Fibroblast of mammary gland (primary cell): Measurements from ENCODE around the gene RTL10.

Experiments
- DNase-seq: peaks from one replicate; pipeline ENCODE4 v3.0.0-alpha.2; 2010; ENCODE audit warnings: low read depth
- H3K4me3 ChIP-seq: 2 replicates; pipeline ENCODE4 v1.5.1; 2011; ENCODE audit warnings: low read depth, mild to moderate bottlenecking, low read length, moderate library complexity; ENCODE audit not compliant: control insufficient read depth
- TF ChIP-seq, protein P1 (sequence below): conservative IDR thresholded peaks from 2 replicates; pipeline ENCODE4 v1.5.1; 2011; ENCODE audit warnings: low read depth, low read length, inconsistent platforms; ENCODE audit not compliant: control insufficient read depth, insufficient read depth

Gene RTL10

DNA sequence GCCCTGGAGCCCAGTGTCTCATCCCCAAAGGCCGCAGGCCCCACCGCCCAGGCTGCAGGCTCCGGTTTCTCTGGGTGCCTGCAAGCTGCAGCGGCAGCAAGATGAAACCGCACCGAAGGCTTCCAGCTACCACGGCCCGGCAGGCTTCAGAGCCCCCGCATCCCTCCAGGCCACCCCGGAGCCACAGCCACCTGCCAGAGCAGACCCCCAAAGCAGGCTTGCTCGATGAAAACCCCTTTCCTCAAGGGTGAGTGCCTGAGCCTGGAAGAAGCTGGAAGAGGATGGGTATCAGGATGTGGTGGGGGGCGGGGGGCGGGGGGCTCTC lies 24.5 kb upstream of the RTL10 start:
- no peak for DNase-seq
- TF ChIP-seq, protein P1, sequence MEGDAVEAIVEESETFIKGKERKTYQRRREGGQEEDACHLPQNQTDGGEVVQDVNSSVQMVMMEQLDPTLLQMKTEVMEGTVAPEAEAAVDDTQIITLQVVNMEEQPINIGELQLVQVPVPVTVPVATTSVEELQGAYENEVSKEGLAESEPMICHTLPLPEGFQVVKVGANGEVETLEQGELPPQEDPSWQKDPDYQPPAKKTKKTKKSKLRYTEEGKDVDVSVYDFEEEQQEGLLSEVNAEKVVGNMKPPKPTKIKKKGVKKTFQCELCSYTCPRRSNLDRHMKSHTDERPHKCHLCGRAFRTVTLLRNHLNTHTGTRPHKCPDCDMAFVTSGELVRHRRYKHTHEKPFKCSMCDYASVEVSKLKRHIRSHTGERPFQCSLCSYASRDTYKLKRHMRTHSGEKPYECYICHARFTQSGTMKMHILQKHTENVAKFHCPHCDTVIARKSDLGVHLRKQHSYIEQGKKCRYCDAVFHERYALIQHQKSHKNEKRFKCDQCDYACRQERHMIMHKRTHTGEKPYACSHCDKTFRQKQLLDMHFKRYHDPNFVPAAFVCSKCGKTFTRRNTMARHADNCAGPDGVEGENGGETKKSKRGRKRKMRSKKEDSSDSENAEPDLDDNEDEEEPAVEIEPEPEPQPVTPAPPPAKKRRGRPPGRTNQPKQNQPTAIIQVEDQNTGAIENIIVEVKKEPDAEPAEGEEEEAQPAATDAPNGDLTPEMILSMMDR, result no peak

DNA sequence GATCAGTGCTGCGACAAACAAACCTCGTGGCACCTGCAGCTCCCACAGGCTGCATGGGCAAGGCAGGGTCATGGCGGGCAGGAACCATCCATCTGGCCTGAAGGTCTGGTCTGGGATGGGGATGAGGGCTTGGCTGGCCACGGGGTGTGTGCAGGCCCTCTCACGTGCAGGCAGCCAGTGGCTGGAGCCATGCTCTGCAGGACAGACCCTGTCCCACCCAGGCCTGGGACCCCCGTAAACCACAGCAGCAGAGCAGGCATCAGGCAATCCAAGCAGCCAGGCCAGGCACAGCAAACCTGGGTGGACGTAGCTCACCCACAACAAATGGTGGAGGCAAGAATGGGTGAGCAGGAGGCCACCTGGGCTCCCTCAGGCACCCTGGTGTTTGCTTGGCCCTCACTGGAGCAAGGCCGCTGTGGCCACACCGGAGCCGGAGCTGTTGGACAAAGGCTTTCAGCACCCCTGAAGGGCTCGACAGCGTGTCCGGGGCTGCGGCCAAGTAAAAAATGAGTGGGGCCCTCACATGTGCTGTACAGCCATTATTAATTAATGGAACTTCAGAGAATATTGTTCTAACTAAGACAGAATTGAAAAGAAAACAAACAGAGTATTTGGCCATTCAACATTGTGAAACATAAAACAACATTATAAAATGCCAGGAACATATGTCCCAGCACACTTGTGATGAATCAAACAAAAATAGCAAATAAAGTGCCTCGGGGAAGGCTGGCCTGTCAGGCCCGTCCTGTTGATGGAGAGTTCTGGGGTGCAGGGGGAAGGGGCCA lies 24.0 kb upstream of the RTL10 start:
- no peak overlapping the region for H3K4me3 ChIP-seq
- peak; percentile 58 for DNase-seq
- TF ChIP-seq, protein P1, result no peak

More for the DNA sequence above, 24.5 kb upstream of the RTL10 start:
- no peak overlapping the region for H3K4me3 ChIP-seq

DNA sequence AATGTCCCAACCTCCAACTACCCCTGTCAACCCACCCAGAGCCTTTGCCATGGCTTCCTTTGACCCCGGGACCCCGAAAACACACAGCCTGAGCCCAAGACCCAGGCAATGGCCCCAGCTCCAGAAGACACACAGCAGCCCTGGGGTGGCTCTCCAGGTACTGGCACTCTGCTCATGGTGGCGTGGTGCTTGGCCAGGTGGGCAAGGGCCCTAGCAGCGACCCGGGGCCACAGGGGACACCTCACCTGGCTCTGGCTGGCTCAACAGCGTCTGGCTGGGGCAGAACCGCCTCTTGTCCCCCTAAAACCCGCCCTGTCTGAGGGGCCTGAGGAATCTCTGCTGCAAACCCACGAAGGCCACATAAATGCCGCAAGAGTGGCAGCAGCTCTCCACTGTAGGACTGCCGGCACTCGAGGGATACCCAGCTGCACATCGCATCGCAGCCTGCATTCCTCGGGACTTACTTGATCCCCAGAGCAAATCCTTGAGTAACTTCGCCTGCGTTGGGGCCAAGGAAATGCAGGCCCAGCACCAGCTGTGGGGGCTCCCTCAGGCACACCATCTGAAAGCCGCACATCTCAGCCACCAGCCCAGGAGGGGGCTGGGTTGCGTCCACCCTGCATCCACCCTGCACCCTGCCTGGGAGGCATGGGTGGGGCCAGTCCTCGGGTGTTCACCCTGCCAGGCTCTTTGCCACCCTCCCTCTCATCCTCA lies 23.1 kb upstream of the RTL10 start:
- peak; percentile 26 for DNase-seq
- no peak overlapping the region for H3K4me3 ChIP-seq
- TF ChIP-seq, protein P1, result no peak

DNA sequence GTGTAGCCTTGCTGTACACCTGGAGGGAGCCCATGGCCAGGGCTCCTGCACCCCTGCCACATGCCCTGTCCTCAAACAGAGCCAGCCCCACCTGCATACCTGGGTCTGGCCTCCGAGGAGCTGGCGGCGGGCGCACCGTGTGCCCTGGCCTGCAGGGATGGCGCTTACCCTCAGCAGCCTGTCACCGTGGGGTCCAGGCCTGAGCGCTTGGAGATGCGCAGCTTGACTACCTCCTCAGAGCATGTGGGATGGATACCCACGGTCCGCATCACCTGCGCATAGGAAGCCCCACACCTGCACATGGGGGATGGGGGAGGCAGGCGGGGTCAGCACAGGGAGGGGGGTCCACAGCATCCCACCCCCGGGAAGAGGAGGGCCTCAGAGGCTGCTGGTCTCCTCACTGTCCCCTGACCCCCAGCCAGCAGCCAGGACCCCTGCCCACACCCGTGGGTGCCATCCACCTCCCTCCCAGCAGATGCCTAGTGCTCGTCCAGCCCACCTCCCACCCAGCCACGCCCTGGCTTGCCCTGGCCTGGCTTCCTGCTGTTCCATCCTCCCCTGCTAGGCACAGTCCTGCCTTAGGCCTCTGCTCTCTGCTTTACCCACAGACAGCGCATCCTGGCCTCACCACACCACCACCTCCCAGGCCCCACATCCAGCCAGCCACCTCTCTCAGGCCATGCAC lies 22.4 kb upstream of the RTL10 start:
- TF ChIP-seq, protein P1, result no peak
- DNase-seq, result no peak
- H3K4me3 ChIP-seq, result no peak overlapping the region

DNA sequence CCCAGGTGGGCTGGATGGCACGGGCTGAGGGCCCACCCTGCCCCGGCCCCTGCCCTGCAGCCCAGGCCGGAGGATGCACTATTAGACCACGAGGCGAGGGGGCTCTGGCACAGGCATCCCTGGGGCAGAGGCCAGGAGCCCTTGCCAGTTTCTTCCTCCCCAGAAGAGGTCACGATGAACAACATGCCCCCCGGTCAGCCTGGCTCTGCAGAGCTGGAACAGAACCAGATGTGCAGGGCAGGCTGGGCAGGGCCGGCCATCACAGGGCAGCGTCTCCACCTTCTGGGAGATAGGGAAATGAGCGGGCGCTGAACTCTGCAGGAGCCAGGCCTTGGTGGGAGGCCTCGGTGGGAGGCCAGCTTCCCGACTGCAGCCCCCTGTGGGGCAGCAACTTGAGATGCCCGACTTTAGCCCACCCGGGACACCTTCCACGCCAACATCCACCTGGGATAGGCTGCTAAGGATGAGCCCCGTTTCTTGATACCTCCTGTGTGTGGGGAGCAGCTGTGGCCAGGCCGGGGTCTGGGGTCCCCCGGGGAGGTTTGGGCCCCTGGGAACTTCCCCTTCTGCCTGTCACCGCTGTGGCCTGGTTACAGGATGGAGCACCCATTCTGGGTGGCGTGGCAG lies 21.8 kb upstream of the RTL10 start:
- TF ChIP-seq, protein P1, result no peak
- H3K4me3 ChIP-seq, result no peak overlapping the region
- DNase-seq, result no peak

DNA sequence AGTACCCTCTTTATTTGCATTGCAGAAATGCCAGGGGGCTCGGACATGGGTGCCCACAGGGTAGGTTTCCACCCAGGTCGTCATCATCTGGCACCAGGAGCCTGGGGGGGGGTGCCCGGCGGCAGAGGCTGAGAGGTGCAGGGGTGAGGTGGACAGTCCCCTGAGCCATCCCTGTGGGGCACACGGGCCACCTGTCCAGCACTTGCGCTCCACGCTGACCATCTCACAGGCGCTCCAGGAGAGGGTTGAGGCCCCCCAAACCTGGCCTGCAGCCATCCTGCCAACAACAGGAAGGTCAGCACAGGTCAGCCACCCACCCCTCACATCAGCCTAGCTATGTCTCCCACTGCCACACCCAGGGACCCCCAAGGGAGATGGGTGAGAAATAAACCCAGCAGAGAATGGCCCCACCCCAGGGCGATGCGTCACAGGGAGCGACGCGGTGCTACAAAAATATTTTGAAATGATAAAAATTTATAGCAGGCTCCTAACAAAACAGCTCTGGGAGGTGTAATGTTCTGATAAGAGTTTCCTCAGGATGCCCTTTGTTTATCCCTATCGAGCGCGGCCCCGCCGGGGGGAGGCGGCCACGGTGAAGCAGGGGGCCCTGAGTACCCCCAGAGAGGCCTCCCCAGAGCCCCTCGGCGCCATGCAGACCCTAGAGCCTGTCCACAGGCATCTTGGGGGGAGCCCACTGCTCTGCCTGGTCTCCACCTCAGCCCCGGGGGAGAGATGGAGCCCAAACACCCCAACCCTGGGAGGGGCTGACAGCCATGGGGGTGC lies 21.0 kb upstream of the RTL10 start:
- DNase-seq, result no peak
- TF ChIP-seq, protein P1, result no peak
- no peak overlapping the region for H3K4me3 ChIP-seq
